Urinary bladder (tissue), 4 donors: Measurements from ENCODE around the gene RAB11FIP5. TPM values are rescaled to one million over a fixed set of nuclear protein-coding genes. Genes with fewer than 3 reads are reported as not detected.

ENCODE experiments used
- DNase-seq: peaks from one replicate; pipeline ENCODE4 v3.0.0-alpha.2; 2015; ENCODE audit errors: extremely low spot score
- H3K27ac ChIP-seq: one replicate; pipeline ENCODE4 v1.5.1; 2013; ENCODE audit warnings: low read depth, mild to moderate bottlenecking, moderate library complexity
- H3K36me3 ChIP-seq: one replicate; pipeline ENCODE4 v1.6.1; 2013; ENCODE audit warnings: mild to moderate bottlenecking, moderate library complexity; ENCODE audit not compliant: insufficient read depth
- H3K4me1 ChIP-seq: one replicate; pipeline ENCODE4 v1.6.1; 2013; ENCODE audit warnings: mild to moderate bottlenecking, moderate library complexity; ENCODE audit not compliant: insufficient read depth
- H3K4me3 ChIP-seq: one replicate; pipeline ENCODE4 v1.5.1; 2013; ENCODE audit warnings: low read depth, low read length
- WGBS: extraction: QIAGEN DNeasy Blood & Tissue Kit; methylation state at CpG from one replicate; pipeline ENCODE4 v1.1.7; 2013; 5-methylcytosine and 5-hydroxymethylcytosine counted together
- polyA plus RNA-seq: library from polyadenylated mRNA; stranded (reverse); fragments of 200-250 nt; gene quantifications from one replicate; pipeline ENCODE4 v1.2.3, GENCODE V29; 2013
- total RNA-seq: library from RNA; depleted of rRNA; stranded (reverse); fragments of >200 nt; gene quantifications from one replicate; pipeline ENCODE4 v1.2.3, GENCODE V29; 2014
- donor health status: healthy with polysubstance abuse.
- donor health status: healthy.

Gene RAB11FIP5
- total and polyA plus RNA-seq, 2 donors = 13.4 to 22.6 TPM

DNA sequence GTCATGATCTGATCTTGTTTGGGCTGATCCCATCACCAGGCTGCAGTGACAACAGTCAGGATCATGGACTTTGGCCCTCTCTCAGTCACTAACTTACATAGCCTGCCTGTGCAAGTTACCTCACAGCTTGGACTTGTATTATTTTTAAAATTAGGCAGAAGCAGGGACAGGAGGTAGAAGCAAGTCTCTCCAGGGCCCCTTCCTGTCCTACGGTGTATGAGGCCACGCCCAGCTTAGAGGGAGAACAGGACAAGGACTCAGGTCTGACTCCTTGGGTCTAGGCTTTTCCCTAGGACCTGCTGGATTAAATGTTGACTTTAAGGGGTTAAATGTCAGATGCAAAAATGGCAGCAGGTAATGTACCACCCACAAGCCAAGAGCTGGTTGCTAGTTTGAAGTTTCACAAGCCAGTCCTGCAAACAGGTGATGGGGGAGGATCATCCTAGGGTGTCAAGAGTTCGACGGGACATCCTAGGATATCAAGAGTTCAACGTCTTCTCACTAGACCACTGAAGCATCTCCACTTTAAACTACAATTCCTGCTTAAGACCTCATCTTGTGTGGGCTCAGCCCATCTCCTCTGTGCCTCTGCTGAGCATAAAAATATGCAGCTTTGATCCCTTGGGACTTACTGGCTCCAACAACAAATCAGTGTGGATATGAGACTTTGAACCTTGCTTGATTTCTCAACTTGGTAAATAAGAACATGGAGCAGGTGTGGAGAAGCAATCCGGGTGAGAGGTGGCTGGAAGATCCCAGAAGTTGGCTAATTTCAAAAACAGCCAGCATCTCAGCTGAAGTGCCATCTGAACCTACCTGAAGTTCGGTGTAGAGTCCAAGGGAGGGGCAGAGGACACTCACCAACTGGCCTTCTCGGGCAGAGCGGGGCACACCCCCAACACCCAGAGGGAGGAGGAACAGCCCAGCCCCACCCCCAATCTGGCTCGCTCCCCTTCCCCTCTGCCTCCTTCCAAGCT lies 80.7 kb downstream of the RAB11FIP5 start:
- no peaks in the 10 kb centered on the region for H3K36me3 ChIP-seq
- H3K4me1 ChIP-seq = no peaks in the 10 kb centered on the region
- H3K27ac ChIP-seq = no peak overlapping the region
- no peak for DNase-seq
- WGBS = 79% methylated on average over 10 of the region's 10 CpGs
- no peak overlapping the region for H3K4me3 ChIP-seq

DNA sequence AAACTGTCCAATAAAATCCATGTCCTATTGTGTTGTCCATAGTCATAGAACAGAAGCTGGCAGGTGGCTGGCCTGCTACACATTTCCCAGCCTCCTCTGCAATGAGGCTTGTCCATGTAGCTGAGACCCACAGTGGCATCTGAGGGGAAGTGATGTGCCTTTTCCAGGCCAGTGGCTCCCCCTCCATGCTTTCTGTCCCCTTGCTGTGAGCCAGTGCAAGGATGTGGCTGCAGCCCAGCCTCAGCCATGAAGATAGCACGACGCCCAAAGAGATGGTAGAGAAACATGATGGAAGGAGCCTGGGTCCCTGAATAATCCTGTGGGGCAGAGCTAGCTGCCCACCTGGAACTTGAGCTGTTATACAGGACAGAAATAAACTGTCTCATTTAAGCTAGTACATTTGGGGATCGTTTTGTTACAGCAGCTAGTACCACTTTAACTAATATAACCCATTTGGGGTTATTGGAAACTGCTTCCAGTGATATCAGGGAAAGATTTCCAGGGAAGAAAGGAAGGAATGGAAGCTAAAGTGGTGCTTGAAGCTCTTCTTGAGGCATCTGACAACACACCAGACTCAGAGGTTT lies 81.6 kb downstream of the RAB11FIP5 start:
- H3K4me3 ChIP-seq = no peak overlapping the region
- no peaks in the 10 kb centered on the region for H3K4me1 ChIP-seq
- H3K36me3 ChIP-seq = no peaks in the 10 kb centered on the region
- WGBS = 93% methylated on average over 3 of the region's 3 CpGs
- DNase-seq = no peak
- H3K27ac ChIP-seq = no peak overlapping the region

DNA sequence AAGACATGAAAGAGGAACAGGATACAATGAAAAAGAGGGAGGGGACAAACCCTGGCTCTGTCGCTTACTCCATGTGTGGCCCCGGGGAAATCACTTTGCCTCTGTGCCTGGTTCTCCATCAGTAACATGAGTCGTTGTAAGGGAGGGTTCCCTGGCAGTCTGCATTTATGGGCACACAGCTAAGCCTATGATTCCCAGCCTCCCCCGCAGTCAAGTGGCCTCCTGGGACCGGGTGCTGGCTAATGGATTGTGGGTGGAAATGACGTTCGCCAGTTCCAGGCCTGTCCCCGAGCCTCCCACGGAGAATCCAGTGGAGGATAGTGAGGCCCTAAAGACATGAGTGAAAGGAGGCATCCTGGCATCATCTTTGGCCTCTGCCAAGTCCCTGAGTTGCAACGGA lies 83.9 kb downstream of the RAB11FIP5 start:
- no peaks in the 10 kb centered on the region for H3K4me1 ChIP-seq
- H3K36me3 ChIP-seq = no peaks in the 10 kb centered on the region
- WGBS = 67% methylated on average over 10 of the region's 10 CpGs
- no peak overlapping the region for H3K27ac ChIP-seq
- H3K4me3 ChIP-seq = no peak overlapping the region
- no peak for DNase-seq

DNA sequence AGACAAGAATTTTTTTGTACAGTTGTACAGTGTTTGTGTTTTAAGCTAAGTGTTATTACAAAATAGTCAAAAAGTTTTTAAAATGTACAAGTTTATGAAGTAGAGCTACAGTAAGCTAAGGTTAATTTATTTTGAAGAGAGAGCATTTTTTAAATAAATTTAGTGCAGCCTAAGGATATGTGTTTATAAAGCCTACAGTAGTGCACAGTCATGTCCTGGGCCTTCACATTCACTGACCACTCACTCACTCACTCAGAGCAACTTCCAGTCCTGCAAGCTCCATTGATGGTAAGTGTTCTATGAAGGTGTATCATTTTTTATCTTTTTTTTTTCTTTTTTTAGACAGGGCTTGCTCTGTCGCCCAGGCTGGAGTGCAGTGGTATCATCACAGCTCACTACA lies 85.4 kb downstream of the RAB11FIP5 start:
- 29% methylated on average over 1 of the region's 1 CpG for WGBS
- Histone ChIP-seq H3K27ac (no peak overlapping the region), H3K4me1 (no peaks in the 10 kb centered on the region), H3K36me3 (no peaks in the 10 kb centered on the region), H3K4me3 (no peak overlapping the region)
- no peak for DNase-seq

DNA sequence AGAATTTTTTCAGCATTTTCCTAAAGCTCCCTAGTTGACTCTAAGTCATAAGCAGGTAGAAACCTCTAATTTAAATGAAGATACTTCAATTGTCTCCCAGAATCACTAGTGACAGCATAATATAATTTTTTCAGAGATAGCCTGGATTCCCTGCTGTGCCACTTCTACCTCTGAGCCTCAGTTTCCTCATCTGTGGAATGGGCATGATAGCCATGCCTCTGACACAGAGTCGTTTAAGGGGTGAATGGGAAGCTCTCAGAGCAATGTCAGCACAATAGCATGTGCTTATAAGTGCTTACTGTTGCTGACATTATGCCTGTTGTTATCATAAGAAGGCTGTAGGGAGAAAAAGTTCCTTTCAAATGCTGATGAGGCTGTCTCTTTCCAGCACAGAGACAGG lies 89.3 kb downstream of the RAB11FIP5 start:
- no peak for DNase-seq
- WGBS = 84% methylated on average over 1 of the region's 1 CpG
- Histone ChIP-seq H3K27ac (no peak overlapping the region), H3K36me3 (no peaks in the 10 kb centered on the region), H3K4me1 (no peaks in the 10 kb centered on the region), H3K4me3 (no peak overlapping the region)

Other genes with a start within 250 kb of the RAB11FIP5 start
- 5.5 TPM for gene SPR, start 225.5 kb downstream of the RAB11FIP5 start, total RNA-seq
- 28.2 TPM for gene SPR, start 225.5 kb downstream of the RAB11FIP5 start, polyA plus RNA-seq
- gene EMX1, start 195.4 kb downstream of the RAB11FIP5 start, total RNA-seq = not detected
- gene EMX1, start 195.4 kb downstream of the RAB11FIP5 start, polyA plus RNA-seq = not detected
- 11.8 TPM for gene SFXN5, start 41.2 kb downstream of the RAB11FIP5 start, total RNA-seq
- 9.2 TPM for gene SFXN5, start 41.2 kb downstream of the RAB11FIP5 start, polyA plus RNA-seq
- not detected for gene NOTO, start 89.6 kb upstream of the RAB11FIP5 start, total RNA-seq
- gene NOTO, start 89.6 kb upstream of the RAB11FIP5 start, polyA plus RNA-seq = 0.08 TPM
- 14.6 TPM for gene SMYD5, start 101.3 kb upstream of the RAB11FIP5 start, total RNA-seq
- gene SMYD5, start 101.3 kb upstream of the RAB11FIP5 start, polyA plus RNA-seq = 18.2 TPM
- 13.0 TPM for gene PRADC1, start 120.3 kb upstream of the RAB11FIP5 start, total RNA-seq
- gene PRADC1, start 120.3 kb upstream of the RAB11FIP5 start, polyA plus RNA-seq = 35.2 TPM
- 117 TPM for gene CCT7, start 121.4 kb upstream of the RAB11FIP5 start, total RNA-seq
- gene CCT7, start 121.4 kb upstream of the RAB11FIP5 start, polyA plus RNA-seq = 178 TPM
- 0.32 TPM for gene FBXO41, start 171.5 kb upstream of the RAB11FIP5 start, total RNA-seq
- gene FBXO41, start 171.5 kb upstream of the RAB11FIP5 start, polyA plus RNA-seq = 1.0 TPM
- gene EGR4, start 180.6 kb upstream of the RAB11FIP5 start, total RNA-seq = not detected
- gene EGR4, start 180.6 kb upstream of the RAB11FIP5 start, polyA plus RNA-seq = 0.05 TPM